Measurements from ENCODE around the gene NRP2. TPM values are rescaled to one million over a fixed set of nuclear protein-coding genes. Genes with fewer than 3 reads are reported as not detected.

NRP2 gene
- total RNA-seq, 5 donors from 2014 or later (not counting 1 experiment from before 2014, with no cell fraction given), result 0.85 to 1.1 (median 0.93) TPM; not detected in 2

DNA sequence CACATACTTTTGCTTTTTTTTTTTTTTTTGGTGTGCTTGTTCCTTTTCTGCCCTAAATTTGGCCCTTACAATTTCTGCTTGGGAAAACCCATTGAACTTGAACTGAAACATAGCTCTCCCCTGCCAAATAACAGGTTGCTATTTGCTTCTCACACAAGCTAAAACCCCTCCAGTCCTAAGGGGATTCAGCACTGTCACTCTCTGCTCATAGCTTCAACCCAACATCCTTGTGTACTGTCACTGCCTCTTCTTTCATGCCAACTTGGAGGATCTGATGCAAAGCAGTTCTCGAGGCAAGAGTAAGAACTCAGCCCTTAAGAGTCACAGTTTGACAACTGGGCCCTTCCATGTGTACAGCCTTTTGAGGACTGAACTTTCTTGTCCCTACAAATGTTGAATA, 30.6 kb upstream of the NRP2 start:
- Mint-ChIP-seq H3K27me3 (peaks cover 0 to 4% of the 10 kb centered on the region in 2 donors), H3K27ac (no peak overlapping the region), H3K9me3 (no peaks in the 10 kb centered on the region), H3K4me3 (no peak overlapping the region), H3K36me3 (no peaks in the 10 kb centered on the region), H3K4me1 (no peaks in the 10 kb centered on the region)
- H3K27ac ChIP-seq (ENCODE audit: low read length), result no peak overlapping the region
- H3K4me3 ChIP-seq (ENCODE audit: control insufficient read depth in 1 of 2, extremely low read depth in 1 of 2, low read length in 1 of 2), result no peak overlapping the region
- ATAC-seq (replicated peaks in 1 of 4) (no peak), DNase-seq (no peak)
- peaks cover 0 to 7% of the 10 kb centered on the region in 2 experiments for H3K27me3 ChIP-seq (replicated peaks in 1 of 2; ENCODE audit: control insufficient read depth in 2 of 2, extremely low read depth in 1 of 2, insufficient read depth in 2 of 2, low read length in 1 of 2)
- H3K36me3 ChIP-seq (ENCODE audit: control insufficient read depth in 2 of 2, extremely low read depth in 1 of 2, insufficient read depth in 1 of 2, low read length in 1 of 2), result no peaks in the 10 kb centered on the region
- POLR2A ChIA-PET, result no interaction called here
- 0% methylated on average over 1 of the region's 1 CpG for WGBS (ENCODE audit: insufficient coverage)
- no peaks in the 10 kb centered on the region for H3K4me1 ChIP-seq (ENCODE audit: control insufficient read depth in 1 of 2, extremely low read depth in 1 of 2, insufficient read depth in 2 of 2, low read length in 2 of 2)
- CTCF ChIA-PET, result interaction anchor here in 1 of 2 donors (1.2 kb wide), 1 partner anchor 65 kb away, joined by 7 read pairs; no protein-coding TSS in a partner anchor
- H3K9me3 ChIP-seq, result no peaks in the 10 kb centered on the region

DNA sequence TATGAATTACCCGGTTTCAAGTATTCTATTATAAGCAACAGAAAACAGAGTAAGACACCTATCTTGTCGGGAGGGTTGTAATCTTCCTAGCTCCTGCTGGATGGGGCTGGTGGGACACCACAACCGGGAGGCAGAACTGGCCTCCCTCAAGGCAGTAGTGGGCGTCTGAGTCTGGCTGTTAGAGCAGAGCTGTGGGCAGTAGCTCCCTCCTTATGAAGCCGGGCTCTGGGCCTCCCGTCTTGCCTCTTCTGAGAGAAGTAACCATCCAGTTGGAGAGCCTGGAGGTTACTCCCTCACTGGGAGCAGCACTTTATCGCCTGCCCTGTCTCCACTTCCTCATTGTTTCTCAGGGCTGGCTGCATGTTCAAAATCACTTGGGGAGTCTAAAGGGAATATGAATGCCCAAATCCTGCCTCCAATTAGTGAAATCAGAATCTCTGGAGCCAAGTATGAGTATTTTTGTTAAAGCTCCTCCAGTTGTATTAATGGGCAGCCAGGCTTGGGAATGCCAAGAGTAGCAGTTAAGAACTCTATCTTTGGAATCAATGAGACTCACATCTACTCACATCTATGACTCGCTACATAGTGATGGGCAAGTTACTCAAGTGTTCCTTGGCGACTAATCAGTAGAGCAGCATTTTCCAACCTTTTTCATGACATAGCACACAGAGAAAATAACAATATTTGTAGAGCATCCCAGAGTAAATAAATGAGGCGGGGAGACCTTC, 27.3 kb upstream of the NRP2 start:
- CTCF ChIA-PET, result no interaction called here
- DNase-seq (no peak), ATAC-seq (replicated peaks in 1 of 4) (no peak)
- no peaks in the 10 kb centered on the region for H3K36me3 Mint-ChIP-seq
- H3K27ac Mint-ChIP-seq, result no peak overlapping the region
- H3K9me3 Mint-ChIP-seq, result no peaks in the 10 kb centered on the region
- no peak overlapping the region for H3K4me3 ChIP-seq (ENCODE audit: control insufficient read depth in 1 of 2, extremely low read depth in 1 of 2, low read length in 1 of 2)
- no peaks in the 10 kb centered on the region for H3K36me3 ChIP-seq (ENCODE audit: control insufficient read depth in 2 of 2, extremely low read depth in 1 of 2, insufficient read depth in 1 of 2, low read length in 1 of 2)
- H3K27ac ChIP-seq (ENCODE audit: low read length), result no peak overlapping the region
- POLR2A ChIA-PET, result no interaction called here
- peaks cover under 1 to 4% (median 2%) of the 10 kb centered on the region in 3 donors for H3K4me1 Mint-ChIP-seq
- peaks cover 0 to 3% of the 10 kb centered on the region in 2 experiments for H3K4me1 ChIP-seq (ENCODE audit: control insufficient read depth in 1 of 2, extremely low read depth in 1 of 2, insufficient read depth in 2 of 2, low read length in 2 of 2)
- H3K9me3 ChIP-seq, result no peaks in the 10 kb centered on the region
- H3K4me3 Mint-ChIP-seq, result no peak overlapping the region
- peaks cover 0 to 2% of the 10 kb centered on the region in 2 experiments for H3K27me3 ChIP-seq (replicated peaks in 1 of 2; ENCODE audit: control insufficient read depth in 2 of 2, extremely low read depth in 1 of 2, insufficient read depth in 2 of 2, low read length in 1 of 2)
- WGBS (ENCODE audit: insufficient coverage), result 70% methylated on average over 7 of the region's 10 CpGs
- H3K27me3 Mint-ChIP-seq, result peaks cover 0 to 4% of the 10 kb centered on the region in 2 donors

DNA sequence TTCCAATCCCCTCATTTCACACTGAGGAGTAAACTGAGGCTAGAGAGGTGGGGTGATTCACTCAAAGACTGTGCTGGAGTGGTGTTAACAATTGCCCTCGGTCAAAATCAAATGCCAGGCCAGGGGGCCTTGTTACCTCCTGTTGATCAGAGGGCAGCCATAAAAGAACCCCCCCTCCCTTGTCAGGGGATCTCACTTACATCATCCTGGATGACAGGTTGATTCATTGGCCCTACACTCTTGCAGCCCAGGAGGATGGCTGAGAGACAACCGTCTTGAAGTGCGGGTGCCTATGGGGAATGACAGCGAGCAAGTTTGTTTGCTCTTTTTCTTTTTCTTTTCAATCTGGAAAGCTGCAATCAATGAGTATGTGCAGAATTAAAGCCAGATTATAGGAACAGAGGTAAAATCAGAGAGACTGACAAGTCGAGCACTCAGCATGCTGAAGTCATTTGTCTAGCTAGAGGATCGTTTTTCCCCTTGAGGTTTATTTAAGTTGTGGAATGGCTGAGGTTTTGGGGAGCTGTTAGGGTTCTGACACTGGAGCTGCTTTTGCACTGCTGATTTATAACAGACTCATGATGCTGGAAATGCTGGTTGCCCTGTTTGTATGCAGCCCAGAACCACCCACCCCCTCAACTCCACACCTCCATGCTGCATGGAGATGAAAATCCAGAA, 26.4 kb upstream of the NRP2 start:
- Mint-ChIP-seq H3K9me3 (no peaks in the 10 kb centered on the region), H3K27ac (no peak overlapping the region), H3K4me3 (no peak overlapping the region), H3K4me1 (peaks cover 9 to 13% (median 11%) of the 10 kb centered on the region in 3 donors), H3K36me3 (no peaks in the 10 kb centered on the region), H3K27me3 (peaks cover 0 to 4% of the 10 kb centered on the region in 2 donors)
- Histone ChIP-seq H3K4me1 (ENCODE audit: control insufficient read depth in 1 of 2, extremely low read depth in 1 of 2, insufficient read depth in 2 of 2, low read length in 2 of 2) (peaks cover 3 to 10% of the 10 kb centered on the region in 2 experiments), H3K27ac (ENCODE audit: low read length) (no peak overlapping the region), H3K9me3 (no peaks in the 10 kb centered on the region), H3K36me3 (ENCODE audit: control insufficient read depth in 2 of 2, extremely low read depth in 1 of 2, insufficient read depth in 1 of 2, low read length in 1 of 2) (no peaks in the 10 kb centered on the region), H3K27me3 (replicated peaks in 1 of 2; ENCODE audit: control insufficient read depth in 2 of 2, extremely low read depth in 1 of 2, insufficient read depth in 2 of 2, low read length in 1 of 2) (peaks cover 0 to 2% of the 10 kb centered on the region in 2 experiments), H3K4me3 (ENCODE audit: control insufficient read depth in 1 of 2, extremely low read depth in 1 of 2, low read length in 1 of 2) (no peak overlapping the region)
- CTCF ChIA-PET, result no interaction called here
- WGBS (ENCODE audit: insufficient coverage), result 97% methylated on average over 4 of the region's 6 CpGs
- no peak for ATAC-seq (replicated peaks in 1 of 4)
- DNase-seq, result no peak
- POLR2A ChIA-PET, result no interaction called here

DNA sequence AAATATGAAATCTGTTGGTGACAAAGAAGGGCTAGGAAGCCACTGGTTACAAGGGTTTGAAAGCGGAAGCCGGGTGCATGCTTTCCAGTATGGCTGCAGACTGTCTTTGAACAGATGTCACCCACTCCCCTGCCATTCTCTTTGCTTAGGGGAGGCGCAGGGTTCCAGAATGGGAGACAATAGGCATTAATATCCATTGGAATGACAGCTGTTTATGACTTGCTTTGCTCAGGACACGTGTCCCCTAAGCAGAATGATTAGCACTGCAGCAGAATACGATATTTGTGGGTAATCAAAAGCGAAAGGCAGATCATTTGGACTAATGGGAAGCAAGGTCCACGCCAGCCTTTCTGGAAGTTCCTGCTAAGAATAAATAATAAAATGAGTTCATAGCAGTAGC, 25.8 kb upstream of the NRP2 start:
- Mint-ChIP-seq H3K27me3 (peaks cover 0 to 4% of the 10 kb centered on the region in 2 donors), H3K4me3 (no peak overlapping the region), H3K4me1 (peaks cover 15 to 18% (median 17%) of the 10 kb centered on the region in 3 donors), H3K27ac (no peak overlapping the region), H3K9me3 (no peaks in the 10 kb centered on the region), H3K36me3 (no peaks in the 10 kb centered on the region)
- POLR2A ChIA-PET, result no interaction called here
- Histone ChIP-seq H3K4me3 (ENCODE audit: control insufficient read depth in 1 of 2, extremely low read depth in 1 of 2, low read length in 1 of 2) (no peak overlapping the region), H3K9me3 (no peaks in the 10 kb centered on the region), H3K27ac (ENCODE audit: low read length) (no peak overlapping the region), H3K4me1 (ENCODE audit: control insufficient read depth in 1 of 2, extremely low read depth in 1 of 2, insufficient read depth in 2 of 2, low read length in 2 of 2) (peaks cover 5 to 15% of the 10 kb centered on the region in 2 experiments), H3K27me3 (replicated peaks in 1 of 2; ENCODE audit: control insufficient read depth in 2 of 2, extremely low read depth in 1 of 2, insufficient read depth in 2 of 2, low read length in 1 of 2) (peaks cover 0 to 2% of the 10 kb centered on the region in 2 experiments), H3K36me3 (ENCODE audit: control insufficient read depth in 2 of 2, extremely low read depth in 1 of 2, insufficient read depth in 1 of 2, low read length in 1 of 2) (no peaks in the 10 kb centered on the region)
- WGBS (ENCODE audit: insufficient coverage), result 73% methylated on average over 3 of the region's 7 CpGs
- DNase-seq (no peak), ATAC-seq (replicated peaks in 1 of 4) (no peak)
- CTCF ChIA-PET, result no interaction called here

DNA sequence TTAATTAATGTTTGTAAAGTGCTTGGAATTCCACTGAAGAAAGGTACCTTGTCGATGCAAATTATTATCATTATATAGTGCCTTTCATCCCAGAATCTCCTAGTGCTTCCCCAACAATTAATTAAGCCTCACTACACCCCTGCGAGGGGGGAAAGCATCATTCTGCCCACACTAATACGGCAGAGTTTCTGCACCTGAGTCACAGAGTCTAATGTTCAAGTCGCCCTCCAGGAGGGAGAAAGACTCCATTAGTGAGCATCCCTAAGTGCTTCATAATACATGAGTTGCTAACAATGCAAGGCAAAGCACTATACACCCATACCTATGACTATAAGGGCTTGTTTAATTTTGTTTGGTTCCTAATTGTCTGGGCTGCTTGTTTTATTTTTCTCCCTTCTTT, 25.4 kb upstream of the NRP2 start:
- Mint-ChIP-seq H3K27me3 (peaks cover 0 to 4% of the 10 kb centered on the region in 2 donors), H3K4me1 (peaks cover 17 to 21% (median 19%) of the 10 kb centered on the region in 3 donors), H3K36me3 (no peaks in the 10 kb centered on the region), H3K9me3 (no peaks in the 10 kb centered on the region), H3K27ac (no peak overlapping the region), H3K4me3 (no peak overlapping the region)
- ChIA-PET CTCF (no interaction called here), POLR2A (no interaction called here)
- ATAC-seq (replicated peaks in 1 of 4) (no peak), DNase-seq (no peak)
- WGBS (ENCODE audit: insufficient coverage), result no CpG with 5 or more reads among the region's 4 CpGs
- no peak overlapping the region for H3K4me3 ChIP-seq (ENCODE audit: control insufficient read depth in 1 of 2, extremely low read depth in 1 of 2, low read length in 1 of 2)
- H3K9me3 ChIP-seq, result no peaks in the 10 kb centered on the region
- H3K27me3 ChIP-seq (replicated peaks in 1 of 2; ENCODE audit: control insufficient read depth in 2 of 2, extremely low read depth in 1 of 2, insufficient read depth in 2 of 2, low read length in 1 of 2), result peaks cover 0 to 2% of the 10 kb centered on the region in 2 experiments
- H3K36me3 ChIP-seq (ENCODE audit: control insufficient read depth in 2 of 2, extremely low read depth in 1 of 2, insufficient read depth in 1 of 2, low read length in 1 of 2), result no peaks in the 10 kb centered on the region
- H3K27ac ChIP-seq (ENCODE audit: low read length), result no peak overlapping the region
- H3K4me1 ChIP-seq (ENCODE audit: control insufficient read depth in 1 of 2, extremely low read depth in 1 of 2, insufficient read depth in 2 of 2, low read length in 2 of 2), result peaks cover 5 to 16% of the 10 kb centered on the region in 2 experiments

DNA sequence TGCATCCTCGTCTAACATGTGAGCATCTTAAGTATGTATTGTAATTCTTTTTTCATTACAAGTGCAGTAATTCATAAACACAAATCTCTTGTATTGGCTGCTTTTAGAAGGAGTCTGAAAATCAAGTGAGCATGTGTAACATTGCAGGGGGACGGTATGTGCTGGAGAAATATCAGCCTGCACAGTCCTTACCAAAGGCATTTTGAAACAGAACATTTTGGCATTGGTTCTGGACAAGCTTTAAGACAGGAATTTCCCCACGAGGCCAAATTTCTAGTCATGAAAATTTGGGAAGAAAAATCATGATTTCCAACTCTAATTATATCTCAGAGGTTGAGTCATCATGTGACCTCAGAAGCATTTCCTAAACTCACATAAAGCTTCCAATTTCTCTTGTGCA, 24.7 kb upstream of the NRP2 start:
- Mint-ChIP-seq H3K36me3 (no peaks in the 10 kb centered on the region), H3K4me1 (peaks cover 21 to 22% (median 21%) of the 10 kb centered on the region in 3 donors), H3K27me3 (peaks cover 0 to 4% of the 10 kb centered on the region in 2 donors), H3K27ac (no peak overlapping the region), H3K9me3 (no peaks in the 10 kb centered on the region), H3K4me3 (no peak overlapping the region)
- H3K36me3 ChIP-seq (ENCODE audit: control insufficient read depth in 2 of 2, extremely low read depth in 1 of 2, insufficient read depth in 1 of 2, low read length in 1 of 2), result no peaks in the 10 kb centered on the region
- DNase-seq (no peak), ATAC-seq (replicated peaks in 1 of 4) (no peak)
- 80% methylated on average over 2 of the region's 3 CpGs for WGBS (ENCODE audit: insufficient coverage)
- CTCF ChIA-PET, result no interaction called here
- no peak overlapping the region for H3K4me3 ChIP-seq (ENCODE audit: control insufficient read depth in 1 of 2, extremely low read depth in 1 of 2, low read length in 1 of 2)
- no peak overlapping the region for H3K27ac ChIP-seq (ENCODE audit: low read length)
- peaks cover 0 to 2% of the 10 kb centered on the region in 2 experiments for H3K27me3 ChIP-seq (replicated peaks in 1 of 2; ENCODE audit: control insufficient read depth in 2 of 2, extremely low read depth in 1 of 2, insufficient read depth in 2 of 2, low read length in 1 of 2)
- H3K9me3 ChIP-seq, result no peaks in the 10 kb centered on the region
- POLR2A ChIA-PET, result no interaction called here
- H3K4me1 ChIP-seq (ENCODE audit: control insufficient read depth in 1 of 2, extremely low read depth in 1 of 2, insufficient read depth in 2 of 2, low read length in 2 of 2), result peaks cover 5 to 16% of the 10 kb centered on the region in 2 experiments

All from T-cell (primary cell).